ENCODE results near the gene TSPAN5.

Gene TSPAN5

GRCh38 chr4:98514741-98515469 lies 143.5 kb downstream of the TSPAN5 start:
- DNase-seq, result no peak

GRCh38 chr4:98512918-98513317 lies 145.5 kb downstream of the TSPAN5 start:
- no peak for DNase-seq

- DNase-seq, result no peak
Observed at GRCh38 chr4:98510757-98511517, 147.5 kb downstream of the TSPAN5 start.

- DNase-seq, result no peak
Observed at GRCh38 chr4:98510340-98510739, 148.1 kb downstream of the TSPAN5 start.

GRCh38 chr4:98509721-98510120 lies 148.7 kb downstream of the TSPAN5 start:
- no peak for DNase-seq

GRCh38 chr4:98508829-98509598 lies 149.4 kb downstream of the TSPAN5 start:
- DNase-seq, result no peak

- no peak for DNase-seq
Observed at GRCh38 chr4:98508248-98508647, 150.2 kb downstream of the TSPAN5 start.

GRCh38 chr4:98507299-98507698 lies 151.1 kb downstream of the TSPAN5 start:
- DNase-seq, result no peak

- DNase-seq, result no peak
Observed at GRCh38 chr4:98506462-98507132, 151.8 kb downstream of the TSPAN5 start.

- DNase-seq, result no peak
Observed at GRCh38 chr4:98505992-98506391, 152.4 kb downstream of the TSPAN5 start.

- no peak for DNase-seq
Observed at GRCh38 chr4:98504091-98504490, 154.3 kb downstream of the TSPAN5 start.

GRCh38 chr4:98503676-98504075 lies 154.7 kb downstream of the TSPAN5 start:
- DNase-seq, result no peak

GRCh38 chr4:98502624-98503023 lies 155.8 kb downstream of the TSPAN5 start:
- DNase-seq, result no peak

- DNase-seq, result no peak
Observed at GRCh38 chr4:98502031-98502430, 156.4 kb downstream of the TSPAN5 start.

- DNase-seq, result no peak
Observed at GRCh38 chr4:98501383-98501782, 157.0 kb downstream of the TSPAN5 start.

GRCh38 chr4:98498774-98499173 lies 159.6 kb downstream of the TSPAN5 start:
- no peak for DNase-seq

- no peak for DNase-seq
Observed at GRCh38 chr4:98496152-98496845, 162.1 kb downstream of the TSPAN5 start.

GRCh38 chr4:98493296-98493695 lies 165.1 kb downstream of the TSPAN5 start:
- DNase-seq, result no peak

GRCh38 chr4:98491899-98492559 lies 166.4 kb downstream of the TSPAN5 start:
- DNase-seq, result no peak

- no peak for DNase-seq
Observed at GRCh38 chr4:98490251-98490650, 168.2 kb downstream of the TSPAN5 start.

- no peak for DNase-seq
Observed at GRCh38 chr4:98485816-98486345, 172.5 kb downstream of the TSPAN5 start.

- no peak for DNase-seq
Observed at GRCh38 chr4:98484031-98484430, 174.4 kb downstream of the TSPAN5 start.

Data from stimulated activated CD4-positive, alpha-beta T cell treated with anti-CD3 and anti-CD28 coated beads, Interleukin-4, amount 100 ng/mL, for 4 hours (primary cell).